IMR-90 (cell line): ENCODE data around the gene CBR1.
A peak's percentile ranks its signal among the peaks of the same experiment; 100 is the strongest.

ENCODE experiments used
- CEBPB ChIP-seq: IDR thresholded peaks from 2 replicates; pipeline ENCODE4 v1.6.1; 2012; ENCODE audit warnings: low read depth, low read length, improper control_type of control experiment
- MAFK ChIP-seq: IDR thresholded peaks from 2 replicates; pipeline ENCODE4 v1.6.1; 2012; ENCODE audit warnings: low read depth, low read length, improper control_type of control experiment
- POLR2A ChIP-seq: IDR thresholded peaks from 2 replicates; pipeline ENCODE4 v1.6.1; 2012; ENCODE audit warnings: mild to moderate bottlenecking, low read depth, low read length
- RAD21 ChIP-seq: IDR thresholded peaks from 2 replicates; pipeline ENCODE4 v1.6.1; 2012; ENCODE audit warnings: low read length, improper control_type of control experiment
- RCOR1 ChIP-seq: IDR thresholded peaks from 2 replicates; pipeline ENCODE4 v1.6.1; 2012; ENCODE audit warnings: mild to moderate bottlenecking, low read length, improper control_type of control experiment; ENCODE audit not compliant: insufficient replicate concordance
- RFX5 ChIP-seq: IDR thresholded peaks from 2 replicates; pipeline ENCODE4 v1.8.0; 2012; ENCODE audit warnings: low read depth, mild to moderate bottlenecking, low read length, moderate library complexity
- SMC3 ChIP-seq: fragments of 150-350 bp; IDR thresholded peaks from 2 replicates; pipeline ENCODE4 v1.6.1; 2016; ENCODE audit warnings: low read depth, mild to moderate bottlenecking, antibody characterized with exemption, low read length, moderate library complexity
- TF ChIP-seq, protein P1 (sequence below): conservative IDR thresholded peaks from 2 replicates; pipeline ENCODE4 v1.5.1; 2012; ENCODE audit warnings: mild to moderate bottlenecking, low read depth, low read length, improper control_type of control experiment
- TF ChIP-seq, protein P2 (sequence below): fragments of 150-350 bp; IDR thresholded peaks from 2 replicates; pipeline ENCODE4 v1.6.1; 2017; ENCODE audit warnings: mild to moderate bottlenecking, antibody characterized with exemption, low read length, low read depth
- TF ChIP-seq, protein P3 (sequence below): fragments of 150-350 bp; IDR thresholded peaks from 2 replicates; pipeline ENCODE4 v1.6.1; 2016; ENCODE audit warnings: low read depth, mild to moderate bottlenecking, low read length, moderate library complexity, borderline replicate concordance

DNA sequence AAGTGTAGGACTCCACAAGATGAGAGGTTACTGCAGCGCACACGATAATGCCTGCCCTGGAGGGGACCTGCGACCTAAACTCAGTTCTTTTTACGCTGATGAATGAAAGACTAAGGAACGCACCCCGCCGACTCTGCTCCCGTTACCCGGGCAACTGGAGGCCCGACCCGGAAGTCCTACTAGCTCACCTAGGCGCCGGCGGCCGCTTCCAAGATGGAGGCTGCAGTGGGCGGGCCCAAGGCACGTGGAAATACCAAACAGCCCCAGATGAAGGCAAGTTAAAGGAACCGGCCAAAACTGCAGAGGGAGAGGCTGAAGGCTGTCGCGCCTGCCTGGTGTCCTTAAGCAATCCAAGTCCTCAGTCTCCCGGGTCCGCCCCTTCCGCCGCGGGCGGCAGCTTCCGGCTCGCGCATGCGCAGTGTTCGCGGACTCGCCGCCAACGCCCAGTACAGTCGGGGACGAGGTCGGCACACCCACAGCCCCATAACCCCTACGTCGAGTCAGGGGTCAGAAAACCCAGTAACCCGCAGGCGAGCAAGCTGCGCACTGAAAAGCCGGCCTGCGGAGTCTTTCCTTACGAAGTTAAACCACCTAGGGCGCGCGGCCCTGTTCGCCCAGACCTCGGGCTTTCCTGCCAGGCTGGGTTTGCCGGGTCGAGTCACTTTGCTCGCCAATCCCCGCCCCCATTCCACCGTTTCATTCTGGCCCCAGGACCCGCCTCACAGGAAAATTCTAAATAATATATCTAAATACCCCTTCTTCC, 9.5 kb upstream of the CBR1 start, which contains the start of gene SETD4:
- TF ChIP-seq, protein P1, sequence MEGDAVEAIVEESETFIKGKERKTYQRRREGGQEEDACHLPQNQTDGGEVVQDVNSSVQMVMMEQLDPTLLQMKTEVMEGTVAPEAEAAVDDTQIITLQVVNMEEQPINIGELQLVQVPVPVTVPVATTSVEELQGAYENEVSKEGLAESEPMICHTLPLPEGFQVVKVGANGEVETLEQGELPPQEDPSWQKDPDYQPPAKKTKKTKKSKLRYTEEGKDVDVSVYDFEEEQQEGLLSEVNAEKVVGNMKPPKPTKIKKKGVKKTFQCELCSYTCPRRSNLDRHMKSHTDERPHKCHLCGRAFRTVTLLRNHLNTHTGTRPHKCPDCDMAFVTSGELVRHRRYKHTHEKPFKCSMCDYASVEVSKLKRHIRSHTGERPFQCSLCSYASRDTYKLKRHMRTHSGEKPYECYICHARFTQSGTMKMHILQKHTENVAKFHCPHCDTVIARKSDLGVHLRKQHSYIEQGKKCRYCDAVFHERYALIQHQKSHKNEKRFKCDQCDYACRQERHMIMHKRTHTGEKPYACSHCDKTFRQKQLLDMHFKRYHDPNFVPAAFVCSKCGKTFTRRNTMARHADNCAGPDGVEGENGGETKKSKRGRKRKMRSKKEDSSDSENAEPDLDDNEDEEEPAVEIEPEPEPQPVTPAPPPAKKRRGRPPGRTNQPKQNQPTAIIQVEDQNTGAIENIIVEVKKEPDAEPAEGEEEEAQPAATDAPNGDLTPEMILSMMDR = no peak
- TF ChIP-seq POLR2A (peak; percentile 48; the same call in 1 of the 2 replicates), CEBPB (peak; percentile 88), RCOR1 (no peak), SMC3 (no peak; the same call in 1 of the 2 replicates), MAFK (no peak), RAD21 (no peak), RFX5 (no peak)
- TF ChIP-seq, protein P2, sequence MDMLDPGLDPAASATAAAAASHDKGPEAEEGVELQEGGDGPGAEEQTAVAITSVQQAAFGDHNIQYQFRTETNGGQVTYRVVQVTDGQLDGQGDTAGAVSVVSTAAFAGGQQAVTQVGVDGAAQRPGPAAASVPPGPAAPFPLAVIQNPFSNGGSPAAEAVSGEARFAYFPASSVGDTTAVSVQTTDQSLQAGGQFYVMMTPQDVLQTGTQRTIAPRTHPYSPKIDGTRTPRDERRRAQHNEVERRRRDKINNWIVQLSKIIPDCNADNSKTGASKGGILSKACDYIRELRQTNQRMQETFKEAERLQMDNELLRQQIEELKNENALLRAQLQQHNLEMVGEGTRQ = no peak
- TF ChIP-seq, protein P3, sequence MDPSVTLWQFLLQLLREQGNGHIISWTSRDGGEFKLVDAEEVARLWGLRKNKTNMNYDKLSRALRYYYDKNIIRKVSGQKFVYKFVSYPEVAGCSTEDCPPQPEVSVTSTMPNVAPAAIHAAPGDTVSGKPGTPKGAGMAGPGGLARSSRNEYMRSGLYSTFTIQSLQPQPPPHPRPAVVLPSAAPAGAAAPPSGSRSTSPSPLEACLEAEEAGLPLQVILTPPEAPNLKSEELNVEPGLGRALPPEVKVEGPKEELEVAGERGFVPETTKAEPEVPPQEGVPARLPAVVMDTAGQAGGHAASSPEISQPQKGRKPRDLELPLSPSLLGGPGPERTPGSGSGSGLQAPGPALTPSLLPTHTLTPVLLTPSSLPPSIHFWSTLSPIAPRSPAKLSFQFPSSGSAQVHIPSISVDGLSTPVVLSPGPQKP = no peak
